SK-N-SH (cell line): Measurements from ENCODE around the gene MIOX. TPM values are rescaled to one million over a fixed set of nuclear protein-coding genes. Genes with fewer than 3 reads are reported as not detected.

Experiments
- CTCF ChIA-PET: fragments of 300-600, 350-600 bp; formaldehyde crosslinking; extraction: SDS; loops from one replicate; lab custom pipeline; 2021; lab: Yijun Ruan, JAX
- POLR2A ChIA-PET: fragments of 350-600 bp; sonication (Branson Sonifier 250); formaldehyde crosslinking; extraction: SDS; loops from one replicate; lab custom pipeline; 2020; ENCODE audit warnings: antibody characterized with exemption, inconsistent platforms; lab: Yijun Ruan, JAX
- DNase-seq: peaks from one replicate; pipeline ENCODE4 v3.0.0; 2012
- H2AFZ ChIP-seq: fragments of 200-600 bp; sonication (generic); 2 replicates; pipeline ENCODE4 v1.8.1; 2016; ENCODE audit warnings: antibody characterized with exemption, mild to moderate bottlenecking, low read depth
- H3F3A ChIP-seq: fragments of 200-600 bp; sonication (generic); replicated peaks from 2 replicates; pipeline ENCODE3; 2016; ENCODE audit warnings: antibody characterized with exemption, mild to moderate bottlenecking; ENCODE audit not compliant: insufficient read depth
- H3K27ac ChIP-seq, 2 experiments: fragments of 200-500 bp in 1 of 2; fragments of 200-600 bp in 1 of 2; sonication (Bioruptor generic) in 1 of 2; sonication (generic), shearing (Covaris generic) in 1 of 2; 2 replicates each; pipeline versions ENCODE4 v1.5.1 to v1.6.1; 2014 to 2016; ENCODE audit warnings: low read depth in 2 of 2, inconsistent platforms in 1 of 2, low read length in 1 of 2, mild to moderate bottlenecking in 1 of 2, mixed read lengths in 1 of 2
- H3K27me3 ChIP-seq: fragments of 200-600 bp; sonication (generic), shearing (Covaris generic); 2 replicates; pipeline ENCODE4 v1.6.1; 2016; ENCODE audit warnings: mixed run types; ENCODE audit not compliant: insufficient read depth
- H3K36me3 ChIP-seq, 2 experiments: fragments of 200-500 bp in 1 of 2; fragments of 200-600 bp in 1 of 2; sonication (Bioruptor generic) in 1 of 2; sonication (generic) in 1 of 2; replicated peaks in 1 of 2; 2 replicates each; pipeline versions ENCODE3 to v1.5.1; 2014 to 2016; ENCODE audit warnings: low read length in 1 of 2, mild to moderate bottlenecking in 1 of 2; ENCODE audit not compliant: insufficient read depth in 2 of 2, control insufficient read depth in 1 of 2
- H3K4me1 ChIP-seq, 2 experiments: fragments of 200-500 bp in 1 of 2; fragments of 200-600 bp in 1 of 2; sonication (Bioruptor generic) in 1 of 2; sonication (generic), shearing (Covaris generic) in 1 of 2; 2 replicates each; pipeline versions ENCODE4 v1.5.1 to v1.6.1; 2014 to 2016; ENCODE audit warnings: low read depth in 1 of 2, low read length in 1 of 2, mixed run types in 1 of 2; ENCODE audit not compliant: insufficient read depth in 2 of 2, control insufficient read depth in 1 of 2
- H3K4me2 ChIP-seq: fragments of 200-600 bp; sonication (generic), shearing (Covaris generic); 2 replicates; pipeline ENCODE4 v1.6.1; 2017; ENCODE audit warnings: mixed run types
- H3K4me3 ChIP-seq, 2 experiments: fragments of 200-500 bp in 1 of 2; fragments of 200-600 bp in 1 of 2; sonication (Bioruptor generic) in 1 of 2; sonication (generic), shearing (Covaris generic) in 1 of 2; 2 replicates each; pipeline versions ENCODE4 v1.5.1 to v1.8.1; 2014 to 2016; ENCODE audit warnings: low read depth in 2 of 2, inconsistent platforms in 1 of 2, low read length in 1 of 2, mild to moderate bottlenecking in 1 of 2, mixed read lengths in 1 of 2, moderate library complexity in 1 of 2
- H3K79me2 ChIP-seq: fragments of 200-600 bp; sonication (generic); 2 replicates; pipeline ENCODE4 v1.8.1; 2017; ENCODE audit warnings: mild to moderate bottlenecking; ENCODE audit not compliant: insufficient read depth
- H3K9ac ChIP-seq: fragments of 200-600 bp; sonication (generic); 2 replicates; pipeline ENCODE4 v1.6.1; 2017; ENCODE audit warnings: mixed run types
- H3K9me2 ChIP-seq: fragments of 200-600 bp; sonication (generic); 2 replicates; pipeline ENCODE4 v1.6.1; 2017; ENCODE audit warnings: mixed run types
- H3K9me3 ChIP-seq: fragments of 200-600 bp; sonication (generic); 2 replicates; pipeline ENCODE4 v1.6.1; 2017; ENCODE audit warnings: mixed run types, mild to moderate bottlenecking, moderate library complexity
- H4K20me1 ChIP-seq: fragments of 200-600 bp; sonication (generic); 2 replicates; pipeline ENCODE4 v1.6.1; 2017; ENCODE audit warnings: mild to moderate bottlenecking, mixed run types; ENCODE audit not compliant: insufficient read depth
- CTCF ChIP-seq: fragments of 200-600 bp; sonication (generic); IDR thresholded peaks from 2 replicates; pipeline ENCODE4 v1.6.1; 2017; ENCODE audit warnings: antibody characterized with exemption, mild to moderate bottlenecking, moderate library complexity
- EZH2phosphoT487 ChIP-seq: fragments of 200-600 bp; sonication (generic); IDR thresholded peaks from 2 replicates; pipeline ENCODE4 v1.6.1; 2017; ENCODE audit warnings: low read depth, mixed run types, mild to moderate bottlenecking, antibody characterized with exemption, moderate library complexity, borderline replicate concordance
- FOSL2 ChIP-seq: IDR thresholded peaks from 2 replicates; pipeline ENCODE4 v1.4.0; 2012; ENCODE audit warnings: low read depth, mild to moderate bottlenecking, moderate library complexity, borderline replicate concordance
- GABPA ChIP-seq: IDR thresholded peaks from 2 replicates; pipeline ENCODE4 v1.4.0; 2012; ENCODE audit warnings: low read depth, mild to moderate bottlenecking
- GATA2 ChIP-seq: sonication (generic); formaldehyde crosslinking; IDR thresholded peaks from 2 replicates; pipeline ENCODE4 v1.5.0; 2020; ENCODE audit warnings: mild to moderate bottlenecking, missing genetic modification reagents
- IRF3 ChIP-seq: fragments of 150-350 bp; IDR thresholded peaks from 2 replicates; pipeline ENCODE4 v1.6.1; 2016; ENCODE audit warnings: mild to moderate bottlenecking, low read depth, low read length
- JUND ChIP-seq: IDR thresholded peaks from 2 replicates; pipeline ENCODE4 v1.4.0; 2012
- MAX ChIP-seq: IDR thresholded peaks from 2 replicates; pipeline ENCODE4 v1.4.0; 2012; ENCODE audit warnings: low read depth
- NRF1 ChIP-seq: IDR thresholded peaks from 2 replicates; pipeline ENCODE4 v1.6.1; 2012; ENCODE audit warnings: low read depth, mild to moderate bottlenecking, low read length
- PBX3 ChIP-seq: IDR thresholded peaks from 2 replicates; pipeline ENCODE4; 2012
- RAD21 ChIP-seq: IDR thresholded peaks from 2 replicates; pipeline ENCODE4 v1.6.1; 2012; ENCODE audit warnings: mild to moderate bottlenecking, low read length
- RFX5 ChIP-seq: IDR thresholded peaks from 2 replicates; pipeline ENCODE4 v1.6.1; 2012; ENCODE audit warnings: mild to moderate bottlenecking, improper control_type of control experiment, low read length
- RXRA ChIP-seq: IDR thresholded peaks from 2 replicates; pipeline ENCODE4 v1.4.0; 2012; ENCODE audit warnings: low read depth, mild to moderate bottlenecking, borderline replicate concordance
- SMC3 ChIP-seq: IDR thresholded peaks from 2 replicates; pipeline ENCODE4 v1.6.1; 2012; ENCODE audit warnings: low read depth, low read length, improper control_type of control experiment
- TAF1 ChIP-seq: IDR thresholded peaks from 2 replicates; pipeline ENCODE4 v1.6.1; 2012; ENCODE audit warnings: low read depth, mild to moderate bottlenecking, low read length, moderate library complexity, borderline replicate concordance
- TCF12 ChIP-seq: IDR thresholded peaks from 2 replicates; pipeline ENCODE4 v1.4.0; 2012
- USF2 ChIP-seq: fragments of 150-350 bp; IDR thresholded peaks from 2 replicates; pipeline ENCODE4 v1.6.1; 2017; ENCODE audit warnings: antibody characterized with exemption, low read length, low read depth, borderline replicate concordance
- YY1 ChIP-seq: IDR thresholded peaks from 2 replicates; pipeline ENCODE4 v1.4.0; 2012; ENCODE audit warnings: low read depth, mild to moderate bottlenecking
- ZBTB33 ChIP-seq: IDR thresholded peaks from 2 replicates; pipeline ENCODE4 v1.4.0; 2012; ENCODE audit warnings: low read depth, borderline replicate concordance
- WGBS: methylation state at CpG from one replicate; pipeline ENCODE4 v1.1.6; 2017; ENCODE audit warnings: low lambda C conversion rate; 5-methylcytosine and 5-hydroxymethylcytosine counted together
- polyA plus RNA-seq, 3 experiments: library from polyadenylated mRNA; depleted of rRNA; stranded (reverse); fragments of >200 nt; gene quantifications; 2 replicates each; pipeline ENCODE4 v1.2.3, GENCODE V29; 2012

The MIOX gene
- polyA plus RNA-seq, 1 of the 3 experiments (the other 2 are of a cell fraction) = 0.05 TPM

GRCh38 chr22:50474710-50475651 lies 11.7 kb upstream of the MIOX start, which contains the start of gene SBF1 (continued):
- TF ChIP-seq FOSL2 (no peak), GATA2 (CRISPR knock-in tag) (no peak), EZH2phosphoT487 (no peak), MAX (no peak; the same call in 1 of the 2 replicates), RFX5 (no peak), ZBTB33 (no peak), SMC3 (no peak), RXRA (no peak), TCF12 (no peak), TAF1 (peak; percentile 56; the same call in 1 of the 2 replicates)

- no peaks in the 10 kb centered on the region for H3K9me3 ChIP-seq
- peaks cover 5% of the 10 kb centered on the region; the same call in 1 of the 2 replicates for H3K27me3 ChIP-seq
- no peaks in the 10 kb centered on the region for H3F3A ChIP-seq
- POLR2A ChIA-PET = no interaction called here
- peak overlapping the region; percentile 92; the same call in 1 of the 2 replicates for H2AFZ ChIP-seq
- peak overlapping the region; percentile 62 to 77; a peak in 2 of 4 replicates for H3K4me3 ChIP-seq
- peak overlapping the region; percentile 90 for H3K4me2 ChIP-seq
- peaks cover 36% of the 10 kb centered on the region for H4K20me1 ChIP-seq
- DNase-seq = no peak
- H3K4me1 ChIP-seq = peaks cover 0 to 39% of the 10 kb centered on the region in 2 experiments; a peak in 2 of 4 replicates
- 0 out of 2 replicates have a peak overlapping the region, but pooled peaks have one; percentile 76 for H3K9ac ChIP-seq
- TF ChIP-seq RFX5 (no peak), MAX (no peak), IRF3 (no peak), EZH2phosphoT487 (no peak), SMC3 (no peak), CTCF (no peak), RAD21 (no peak), RXRA (no peak), YY1 (no peak), JUND (no peak), PBX3 (no peak), GABPA (no peak), NRF1 (no peak), USF2 (no peak)
- 97% methylated on average over 6 of the region's 6 CpGs for WGBS
- CTCF ChIA-PET = interaction anchor here (0.6 to 5.1 kb wide), 4 partner anchors 10 to 48 kb away, joined by 3 to 24 read pairs (median 3); no protein-coding TSS in a partner anchor
- H3K36me3 ChIP-seq = peaks cover 0 to 2% of the 10 kb centered on the region in 2 experiments
- H3K9me2 ChIP-seq = no peaks in the 10 kb centered on the region
- peaks cover 37% of the 10 kb centered on the region for H3K79me2 ChIP-seq
- no peak overlapping the region for H3K27ac ChIP-seq
Measured at GRCh38 chr22:50475652-50476002, 11.0 kb upstream of the MIOX start.
